GM19240 (cell line): Measurements from ENCODE around the gene CD27.
"Not testable (repeated sequence)": the region's sequence is repeated elsewhere in the genome, so short reads cannot be mapped to it uniquely, and the experiment has no call there.

Experiments used
- DNase-seq: peaks from one replicate; pipeline ENCODE4 v3.0.0; 2011; ENCODE audit warnings: low spot score; ENCODE audit not compliant: insufficient read length

Gene CD27

GRCh38 chr12:6488240-6488639 is 43.5 kb downstream of the CD27 start:
- no peak for DNase-seq

GRCh38 chr12:6489449-6489848 is 44.7 kb downstream of the CD27 start:
- DNase-seq = no peak

DNA sequence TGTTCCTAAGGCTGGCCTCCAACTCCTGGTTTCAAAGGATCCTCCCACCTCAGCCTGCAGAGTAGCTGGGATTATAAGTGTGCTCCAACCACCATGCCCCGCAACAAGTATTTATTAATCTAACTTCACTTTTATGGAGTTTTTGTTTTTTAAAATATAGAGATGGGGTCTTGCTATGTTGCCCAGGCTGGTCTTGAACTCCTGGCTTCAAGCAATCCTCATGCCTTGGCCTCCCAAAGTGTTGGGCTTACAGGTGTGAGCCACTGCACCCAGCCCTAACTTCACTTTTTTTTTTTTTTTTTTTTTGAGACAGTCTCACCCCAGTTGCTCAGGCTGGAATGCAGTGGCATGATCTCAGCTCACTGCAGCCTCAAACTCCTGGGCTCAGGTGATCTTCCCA is 45.9 kb downstream of the CD27 start:
- DNase-seq = not testable (repeated sequence)

- peak; percentile 88 for DNase-seq
These were observed 48.2 kb downstream of the CD27 start, which contains the start of gene MRPL51 for GRCh38 chr12:6492838-6493496. Gene MRPL51 (minus strand): TSS chr12:6493262. CDS start chr12:6493136, 126 bp downstream.

DNA sequence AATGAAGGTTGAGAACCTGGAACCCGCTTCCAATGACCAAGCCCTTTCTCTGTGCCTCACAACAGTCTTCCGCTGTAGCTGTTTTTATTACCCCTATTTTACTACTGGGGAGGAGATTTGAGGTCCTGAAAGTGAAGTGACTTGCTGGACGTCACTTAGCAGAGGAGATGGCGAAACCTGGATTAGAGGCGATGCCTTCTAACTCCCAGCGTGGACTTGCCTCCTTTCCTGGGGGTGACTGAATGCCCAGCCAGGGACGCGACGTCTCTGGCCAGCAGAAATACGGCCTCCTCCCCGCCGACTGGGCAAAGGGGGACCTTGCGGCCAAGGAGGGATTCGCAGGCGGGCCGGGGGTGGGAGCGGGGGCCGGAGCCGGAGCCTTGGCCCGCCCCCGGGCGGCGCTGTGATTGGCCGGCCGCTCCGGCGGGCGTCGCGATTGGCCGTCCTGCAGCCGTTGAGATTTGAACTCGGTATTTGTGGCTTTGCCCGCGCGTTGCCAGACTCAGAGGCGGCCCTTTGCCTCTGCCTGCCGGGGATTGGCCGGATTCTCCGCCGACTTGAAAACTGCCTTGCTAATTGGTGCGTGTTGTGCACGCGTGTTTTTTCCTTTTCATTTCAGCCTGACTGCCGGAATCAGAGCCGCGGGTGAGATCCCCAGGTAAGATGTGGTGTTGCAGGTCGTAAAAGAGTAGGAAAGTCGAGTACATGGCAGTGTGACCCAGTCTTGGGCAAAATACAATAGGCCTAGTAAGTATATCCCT is 48.9 kb downstream of the CD27 start, which contains the start of gene NCAPD2:
Gene NCAPD2, plus strand, starts transcription at position 606 of the 761 bp plus-strand sequence. CDS start 997 bp downstream, outside the sequence.
- DNase-seq = peak; percentile 90

- no peak for DNase-seq
These were observed 49.5 kb downstream of the CD27 start for GRCh38 chr12:6494258-6494743.

DNA sequence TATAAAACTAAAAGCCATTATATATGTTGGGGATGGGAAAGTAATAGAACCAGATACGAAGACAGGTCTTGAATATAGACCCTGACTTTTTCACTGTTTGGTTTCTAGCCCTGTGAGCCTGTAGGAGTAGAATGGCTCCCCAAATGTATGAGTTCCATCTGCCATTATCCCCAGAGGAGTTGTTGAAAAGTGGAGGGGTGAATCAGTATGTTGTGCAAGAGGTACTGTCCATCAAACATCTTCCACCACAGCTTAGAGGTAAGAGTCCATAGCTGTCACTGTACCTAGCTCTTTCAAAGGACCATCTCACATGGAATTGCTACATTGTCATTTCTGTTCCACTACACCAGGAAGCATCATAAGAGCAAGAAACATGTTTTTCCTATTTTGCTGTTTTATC is 50.2 kb downstream of the CD27 start:
- no peak for DNase-seq

- not testable (repeated sequence) for DNase-seq
These were observed 52.5 kb downstream of the CD27 start for GRCh38 chr12:6497291-6497690.

GRCh38 chr12:6500466-6500865 is 55.7 kb downstream of the CD27 start:
- DNase-seq = no peak
